Measurements from ENCODE around the gene PKMYT1.
"Not testable (repeated sequence)": the region's sequence is repeated elsewhere in the genome, so short reads cannot be mapped to it uniquely, and the experiment has no call there.

DNA sequence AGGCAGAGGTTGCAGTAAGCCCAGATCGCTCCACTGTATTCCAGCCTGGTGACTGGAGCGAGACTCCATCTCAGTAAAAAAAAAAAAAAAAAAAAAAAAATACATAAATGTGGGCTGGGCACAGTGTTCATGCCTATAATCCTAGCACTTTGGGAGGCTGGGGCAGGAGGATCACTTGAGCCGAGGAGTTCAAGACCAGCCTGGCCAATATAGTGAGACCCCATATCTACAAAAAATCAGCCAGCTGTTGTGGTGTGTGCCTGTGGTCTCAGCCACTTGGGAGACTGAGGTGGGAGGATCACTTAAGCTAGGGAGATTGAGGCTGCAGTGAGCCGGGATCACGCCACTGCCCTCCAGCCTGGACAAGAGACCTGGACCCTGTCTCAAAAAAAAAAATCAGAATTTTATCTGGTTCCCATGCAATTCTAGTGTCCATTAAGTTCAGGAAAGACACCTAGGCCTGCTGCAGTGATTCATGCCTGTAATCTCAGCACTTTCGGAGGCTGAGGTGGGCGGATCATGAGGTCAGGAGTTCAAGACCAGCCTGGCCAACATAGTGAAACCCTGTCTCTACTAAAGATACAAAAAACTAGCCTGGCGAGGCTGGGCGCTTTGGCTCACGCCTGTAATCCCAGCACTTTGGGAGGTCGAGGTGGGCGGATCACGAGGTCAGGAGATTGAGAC is 48.9 kb downstream of the PKMYT1 start:
- TF ChIP-seq CTCF, POLR2A (IDR thresholded peaks at IDR 0.05): not testable (repeated sequence)

Measured in thyroid gland (tissue), 4 donors.